ENCODE data around the gene HEMK1. TPM values are rescaled to one million over a fixed set of nuclear protein-coding genes. Genes with fewer than 3 reads are reported as not detected.

The HEMK1 gene
- total RNA-seq, 1 donor, result 3.0 TPM

GRCh38 chr3:50639055-50639494, 69.8 kb downstream of the HEMK1 start:
- Histone ChIP-seq H3K27me3 (ENCODE audit: insufficient read depth, low read length) (no peaks in the 10 kb centered on the region), H3K9me3 (ENCODE audit: low read depth, low read length) (no peaks in the 10 kb centered on the region), H3K4me3 (ENCODE audit: low read length) (no peak overlapping the region), H3K4me1 (ENCODE audit: insufficient read depth, low read length) (peaks cover 31% of the 10 kb centered on the region)

- H3K4me3 ChIP-seq (ENCODE audit: low read length), result no peak overlapping the region
- H3K27me3 ChIP-seq (ENCODE audit: insufficient read depth, low read length), result no peaks in the 10 kb centered on the region
- H3K4me1 ChIP-seq (ENCODE audit: insufficient read depth, low read length), result peaks cover 5% of the 10 kb centered on the region
- H3K9me3 ChIP-seq (ENCODE audit: low read depth, low read length), result no peaks in the 10 kb centered on the region
Measured at GRCh38 chr3:50642382-50642781, 73.1 kb downstream of the HEMK1 start.

- no peaks in the 10 kb centered on the region for H3K9me3 ChIP-seq (ENCODE audit: low read depth, low read length)
- H3K4me3 ChIP-seq (ENCODE audit: low read length), result no peak overlapping the region
- no peaks in the 10 kb centered on the region for H3K4me1 ChIP-seq (ENCODE audit: insufficient read depth, low read length)
- H3K27me3 ChIP-seq (ENCODE audit: insufficient read depth, low read length), result no peaks in the 10 kb centered on the region
Measured at GRCh38 chr3:50644561-50644960, 75.2 kb downstream of the HEMK1 start.

GRCh38 chr3:50645378-50645777, 76.1 kb downstream of the HEMK1 start:
- Histone ChIP-seq H3K27me3 (ENCODE audit: insufficient read depth, low read length) (no peaks in the 10 kb centered on the region), H3K9me3 (ENCODE audit: low read depth, low read length) (no peaks in the 10 kb centered on the region), H3K4me1 (ENCODE audit: insufficient read depth, low read length) (no peaks in the 10 kb centered on the region), H3K4me3 (ENCODE audit: low read length) (no peak overlapping the region)

Other genes with a start within 250 kb of the HEMK1 start
- gene HYAL2, start 246.8 kb upstream of the HEMK1 start, total RNA-seq, result 4.2 TPM
- 15.3 TPM for gene TUSC2, start 241.3 kb upstream of the HEMK1 start, total RNA-seq
- gene RASSF1, start 228.7 kb upstream of the HEMK1 start, total RNA-seq, result 44.8 TPM
- 0.10 TPM for gene ZMYND10, start 223.8 kb upstream of the HEMK1 start, total RNA-seq
- 11.1 TPM for gene NPRL2, start 218.7 kb upstream of the HEMK1 start, total RNA-seq
- 10.8 TPM for gene CYB561D2, start 218.7 kb upstream of the HEMK1 start, total RNA-seq
- gene TMEM115, start 210.0 kb upstream of the HEMK1 start, total RNA-seq, result 20.3 TPM
- 1.5 TPM for gene CACNA2D2, start 65.9 kb upstream of the HEMK1 start, total RNA-seq
- 3.7 TPM for gene C3orf18, start 1.8 kb upstream of the HEMK1 start, total RNA-seq
- gene CISH, start 42.3 kb downstream of the HEMK1 start, total RNA-seq, result 1.2 TPM
- 70.8 TPM for gene MAPKAPK3, start 47.6 kb downstream of the HEMK1 start, total RNA-seq
- gene DOCK3, start 105.4 kb downstream of the HEMK1 start, total RNA-seq, result 1.0 TPM

All from mononuclear cell (primary cell).